H1 (cell line): ENCODE data around the gene RABL3. TPM values are rescaled to one million over a fixed set of nuclear protein-coding genes. Genes with fewer than 3 reads are reported as not detected.

Experiments
- ATF3 ChIP-seq: IDR thresholded peaks from 2 replicates; pipeline ENCODE4 v1.6.1; 2011; ENCODE audit warnings: low read depth, mild to moderate bottlenecking, low read length; ENCODE audit not compliant: insufficient read depth
- JUN ChIP-seq: IDR thresholded peaks from 2 replicates; pipeline ENCODE4 v1.6.1; 2011; ENCODE audit warnings: low read depth, mild to moderate bottlenecking, improper control_type of control experiment, low read length
- POLR2AphosphoS5 ChIP-seq: IDR thresholded peaks from 2 replicates; pipeline ENCODE4 v1.6.1; 2011; ENCODE audit warnings: low read depth, low read length
- SAP30 ChIP-seq: fragments of 300-600 bp; sonication (generic); IDR thresholded peaks from 2 replicates; pipeline ENCODE4 v1.7.1; 2012; ENCODE audit warnings: low read length, moderate library complexity, mild to moderate bottlenecking, inconsistent platforms; ENCODE audit not compliant: insufficient read depth, insufficient replicate concordance
- SP4 ChIP-seq: IDR thresholded peaks from 2 replicates; pipeline ENCODE4 v1.6.1; 2012; ENCODE audit warnings: low read length, inconsistent platforms
- polyA plus RNA-seq, 7 experiments: library from polyadenylated mRNA; depleted of rRNA in 3 of 7; stranded (reverse) in 5 of 7; unstranded in 2 of 7; fragments of >200 nt in 5 of 7; fragments of 200-250 nt in 2 of 7; gene quantifications; 1 replicate in 5 of 7; 2 replicates in 1 of 7; 4 replicates in 1 of 7; pipeline versions ENCODE4 v1.2.1 to v1.2.3, GENCODE V29; 2011 to 2013; ENCODE audit warnings: missing spikeins in 2 of 7, mixed read lengths in 2 of 7
- total RNA-seq: library from RNA; stranded (reverse); fragmentation: NEBNext Ultra II Directional; extraction: Animal tissue kit (Norgen Biotek cat#: 25700); gene quantifications from 2 replicates; pipeline ENCODE4 v1.2.1, GENCODE V29; 2021

RABL3 gene
- total and polyA plus RNA-seq, 2 of the 8 experiments (the other 6 are each of a cell fraction or from before 2014, with no cell fraction given): 4.4 to 19.2 TPM

- TF ChIP-seq JUN (no peak), POLR2AphosphoS5 (no peak), ATF3 (no peak), SP4 (no peak), SAP30 (no peak)
Measured at GRCh38 chr3:120780977-120781376, 38.7 kb upstream of the RABL3 start (continued).
